ENCODE results near the gene CAPN13.

GRCh38 chr2:30847329-30847728 lies 40.1 kb upstream of the CAPN13 start:
- TF ChIP-seq EP300 (IDR thresholded peaks at IDR 0.05) (no peak), POLR2AphosphoS5 (IDR thresholded peaks at IDR 0.05) (no peak), CTCF (IDR thresholded peaks at IDR 0.05) (no peak), POLR2A (IDR thresholded peaks at IDR 0.05) (no peak)
